OCI-LY7 (cell line): ENCODE results near the gene KRT38.

ENCODE experiments used
- EZH2phosphoT487 ChIP-seq: fragments of 200-600 bp; sonication (generic); IDR thresholded peaks from 2 replicates; pipeline ENCODE4 v1.6.1; 2018; ENCODE audit warnings: low read depth, borderline replicate concordance, mild to moderate bottlenecking, mixed run types, antibody characterized with exemption, low read length, moderate library complexity, mixed read lengths
- TF ChIP-seq, protein P1 (sequence below): fragments of 200-600 bp; sonication (generic); conservative IDR thresholded peaks from 2 replicates; pipeline ENCODE4 v1.5.1; 2014; ENCODE audit warnings: mild to moderate bottlenecking, antibody characterized with exemption, low read length, moderate library complexity, mixed read lengths

DNA sequence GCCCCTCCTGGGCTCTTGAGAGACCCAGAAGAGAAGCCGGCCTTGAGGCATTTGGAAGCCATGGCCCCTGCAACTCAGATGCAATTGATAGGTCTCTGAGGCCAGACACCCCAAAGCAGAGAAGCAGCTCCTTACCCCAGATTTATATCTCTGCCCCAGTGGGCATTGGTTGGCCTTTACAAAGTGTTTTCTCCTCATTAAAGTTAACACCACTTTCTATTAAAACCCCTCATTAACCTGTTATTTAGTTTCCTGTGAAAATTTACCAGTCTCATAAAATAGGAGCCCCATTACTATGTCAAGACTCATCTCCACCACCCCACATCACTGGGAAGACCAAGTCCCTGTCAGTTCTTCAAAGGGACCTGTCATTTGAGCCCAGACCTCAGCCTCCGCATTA lies 40.3 kb upstream of the KRT38 start, which contains the start of gene KRT35:
- TF ChIP-seq, protein P1, sequence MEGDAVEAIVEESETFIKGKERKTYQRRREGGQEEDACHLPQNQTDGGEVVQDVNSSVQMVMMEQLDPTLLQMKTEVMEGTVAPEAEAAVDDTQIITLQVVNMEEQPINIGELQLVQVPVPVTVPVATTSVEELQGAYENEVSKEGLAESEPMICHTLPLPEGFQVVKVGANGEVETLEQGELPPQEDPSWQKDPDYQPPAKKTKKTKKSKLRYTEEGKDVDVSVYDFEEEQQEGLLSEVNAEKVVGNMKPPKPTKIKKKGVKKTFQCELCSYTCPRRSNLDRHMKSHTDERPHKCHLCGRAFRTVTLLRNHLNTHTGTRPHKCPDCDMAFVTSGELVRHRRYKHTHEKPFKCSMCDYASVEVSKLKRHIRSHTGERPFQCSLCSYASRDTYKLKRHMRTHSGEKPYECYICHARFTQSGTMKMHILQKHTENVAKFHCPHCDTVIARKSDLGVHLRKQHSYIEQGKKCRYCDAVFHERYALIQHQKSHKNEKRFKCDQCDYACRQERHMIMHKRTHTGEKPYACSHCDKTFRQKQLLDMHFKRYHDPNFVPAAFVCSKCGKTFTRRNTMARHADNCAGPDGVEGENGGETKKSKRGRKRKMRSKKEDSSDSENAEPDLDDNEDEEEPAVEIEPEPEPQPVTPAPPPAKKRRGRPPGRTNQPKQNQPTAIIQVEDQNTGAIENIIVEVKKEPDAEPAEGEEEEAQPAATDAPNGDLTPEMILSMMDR = no peak
- TF ChIP-seq EZH2phosphoT487 = no peak
